Gastroesophageal sphincter (tissue), 3 donors: ENCODE results near the gene CYP1A2.
"Not testable (repeated sequence)": the region's sequence is repeated elsewhere in the genome, so short reads cannot be mapped to it uniquely, and the experiment has no call there.

ENCODE experiments used
- EP300 ChIP-seq: sonication (generic); formaldehyde crosslinking; IDR thresholded peaks from one replicate; pipeline ENCODE4 v1.6.1; 2017; ENCODE audit warnings: antibody characterized with exemption, mild to moderate bottlenecking
- POLR2A ChIP-seq, 2 donors: fragments of 450-650 bp; IDR thresholded peaks; one replicate each; pipeline ENCODE4 v1.6.1; 2017; ENCODE audit warnings: antibody characterized with exemption in 2 of 2, mild to moderate bottlenecking in 2 of 2, moderate library complexity in 1 of 2
- TF ChIP-seq, protein P1 (sequence below), 4 experiments: fragments of 200-600 bp in 2 of 4; fragments of 450-650 bp in 2 of 4; sonication (generic) in 1 of 4; IDR thresholded peaks; one replicate each; pipeline ENCODE4 v1.5.1; 2017 to 2019; ENCODE audit warnings: antibody characterized with exemption in 4 of 4, mild to moderate bottlenecking in 2 of 4, moderate library complexity in 2 of 4

DNA sequence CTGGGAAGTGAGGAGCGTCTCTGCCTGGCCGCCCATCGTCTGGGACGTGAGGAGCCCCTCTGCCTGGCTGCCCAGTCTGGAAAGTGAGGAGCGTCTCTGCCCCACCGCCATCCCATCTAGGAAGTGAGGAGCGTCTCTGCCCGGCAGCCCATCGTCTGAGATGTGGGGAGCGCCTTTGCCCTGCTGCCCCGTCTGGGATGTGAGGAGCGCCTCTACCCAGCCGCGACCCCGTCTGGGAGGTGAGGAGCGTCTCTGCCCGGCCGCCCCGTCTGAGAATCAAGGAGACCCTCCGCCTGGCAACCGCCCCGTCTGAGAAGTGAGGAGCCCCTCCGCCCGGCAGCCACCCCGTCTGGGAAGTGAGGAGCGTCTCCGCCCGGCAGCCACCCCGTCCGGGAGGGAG lies 19.9 kb upstream of the CYP1A2 start:
- TF ChIP-seq POLR2A (IDR thresholded peaks at IDR 0.05); EP300: not testable (repeated sequence)
- TF ChIP-seq, protein P1, sequence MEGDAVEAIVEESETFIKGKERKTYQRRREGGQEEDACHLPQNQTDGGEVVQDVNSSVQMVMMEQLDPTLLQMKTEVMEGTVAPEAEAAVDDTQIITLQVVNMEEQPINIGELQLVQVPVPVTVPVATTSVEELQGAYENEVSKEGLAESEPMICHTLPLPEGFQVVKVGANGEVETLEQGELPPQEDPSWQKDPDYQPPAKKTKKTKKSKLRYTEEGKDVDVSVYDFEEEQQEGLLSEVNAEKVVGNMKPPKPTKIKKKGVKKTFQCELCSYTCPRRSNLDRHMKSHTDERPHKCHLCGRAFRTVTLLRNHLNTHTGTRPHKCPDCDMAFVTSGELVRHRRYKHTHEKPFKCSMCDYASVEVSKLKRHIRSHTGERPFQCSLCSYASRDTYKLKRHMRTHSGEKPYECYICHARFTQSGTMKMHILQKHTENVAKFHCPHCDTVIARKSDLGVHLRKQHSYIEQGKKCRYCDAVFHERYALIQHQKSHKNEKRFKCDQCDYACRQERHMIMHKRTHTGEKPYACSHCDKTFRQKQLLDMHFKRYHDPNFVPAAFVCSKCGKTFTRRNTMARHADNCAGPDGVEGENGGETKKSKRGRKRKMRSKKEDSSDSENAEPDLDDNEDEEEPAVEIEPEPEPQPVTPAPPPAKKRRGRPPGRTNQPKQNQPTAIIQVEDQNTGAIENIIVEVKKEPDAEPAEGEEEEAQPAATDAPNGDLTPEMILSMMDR (IDR thresholded peaks at IDR 0.05): not testable (repeated sequence)
